K562 (cell line): ENCODE data around the gene PGPEP1. TPM values are rescaled to one million over a fixed set of nuclear protein-coding genes. Genes with fewer than 3 reads are reported as not detected.

Experiments used
- ADNP ChIP-seq: fragments of 200-800 bp; sonication (Bioruptor generic); IDR thresholded peaks from 2 replicates; pipeline ENCODE4 v1.6.1; 2016; ENCODE audit warnings: missing genetic modification characterization, missing compliant biosample characterization
- CCNT2 ChIP-seq: IDR thresholded peaks from 2 replicates; pipeline ENCODE4 v1.6.1; 2011; ENCODE audit warnings: borderline replicate concordance, low read depth, mild to moderate bottlenecking, moderate library complexity, mixed read lengths, low read length; ENCODE audit not compliant: insufficient read length; ENCODE audit errors: extremely low read depth
- ELF2 ChIP-seq: fragments of 250-450 bp; sonication (Bioruptor Pico); IDR thresholded peaks from 2 replicates; pipeline ENCODE4 v1.5.0; 2021; ENCODE audit warnings: mild to moderate bottlenecking
- GTF3C2 ChIP-seq: IDR thresholded peaks from 3 replicates; pipeline ENCODE4 v1.6.1; 2011; ENCODE audit warnings: borderline replicate concordance, mild to moderate bottlenecking, moderate library complexity; ENCODE audit not compliant: insufficient read length; ENCODE audit errors: extremely low read depth
- HNRNPK ChIP-seq: fragments of 200-400 bp; formaldehyde crosslinking; IDR thresholded peaks from one replicate; pipeline ENCODE4 v1.6.1; 2018; ENCODE audit warnings: mild to moderate bottlenecking, low read depth, low read length; ENCODE audit not compliant: poor library complexity, severe bottlenecking
- KLF1 ChIP-seq: fragments of 450-650 bp; IDR thresholded peaks from 2 replicates; pipeline ENCODE4 v1.6.1; 2016; ENCODE audit warnings: missing genetic modification characterization, missing compliant biosample characterization
- KLF16 ChIP-seq: IDR thresholded peaks from 2 replicates; pipeline ENCODE4 v1.6.1; 2016; ENCODE audit warnings: antibody characterized with exemption
- MIER1 ChIP-seq: fragments of 450-650 bp; IDR thresholded peaks from 2 replicates; pipeline ENCODE4 v1.6.1; 2016; ENCODE audit warnings: antibody characterized with exemption, mild to moderate bottlenecking, low read depth
- MYNN ChIP-seq, 2 experiments: sonication (generic); formaldehyde crosslinking in 1 of 2; IDR thresholded peaks; 2 replicates each; pipeline versions ENCODE4 v1.5.0 to v1.6.1; 2016 to 2020; ENCODE audit warnings: antibody characterized with exemption in 1 of 2, missing genetic modification reagents in 1 of 2
- NFATC3 ChIP-seq: fragments of 450-650 bp; IDR thresholded peaks from 2 replicates; pipeline ENCODE4 v1.6.1; 2017; ENCODE audit warnings: mild to moderate bottlenecking
- NR2C2 ChIP-seq, 2 experiments: fragments of 200-800 bp in 1 of 2; sonication (Bioruptor generic) in 1 of 2; sonication (generic) in 1 of 2; formaldehyde crosslinking in 1 of 2; IDR thresholded peaks; 2 replicates each; pipeline versions ENCODE4 v1.6.1 to v1.8.0; 2016 to 2022; ENCODE audit warnings: mild to moderate bottlenecking in 1 of 2, missing compliant biosample characterization in 1 of 2, missing genetic modification characterization in 1 of 2, missing genetic modification reagents in 1 of 2
- RHOXF2B ChIP-seq: fragments of 250-450 bp; sonication (Bioruptor Pico); conservative IDR thresholded peaks from 2 replicates; pipeline ENCODE4 v1.5.1; 2021
- RNF2 ChIP-seq: sonication (generic); IDR thresholded peaks from 2 replicates; pipeline ENCODE4 v1.6.1; 2016
- SMAD3 ChIP-seq: fragments of 450-650 bp; formaldehyde crosslinking; conservative IDR thresholded peaks from 2 replicates; pipeline ENCODE4 v1.4.0; 2020; ENCODE audit warnings: mild to moderate bottlenecking
- SMARCA4 ChIP-seq: fragments of 450-650 bp; IDR thresholded peaks from 2 replicates; pipeline ENCODE4 v1.6.1; 2016
- TBP ChIP-seq: optimal IDR thresholded peaks from 2 replicates; pipeline ENCODE3; 2011; ENCODE audit warnings: low read depth, low read length, improper control_type of control experiment
- TCF7 ChIP-seq: sonication (generic); IDR thresholded peaks from 2 replicates; pipeline ENCODE4 v1.6.1; 2016; ENCODE audit warnings: antibody characterized with exemption, borderline replicate concordance
- TEAD4 ChIP-seq, 2 experiments: sonication (generic) in 1 of 2; formaldehyde crosslinking in 1 of 2; IDR thresholded peaks; 2 replicates each; pipeline versions ENCODE4 v1.6.1 to v1.8.0; 2012 to 2022; ENCODE audit warnings: borderline replicate concordance in 1 of 2, inconsistent platforms in 1 of 2, low read length in 1 of 2, mild to moderate bottlenecking in 1 of 2, missing genetic modification reagents in 1 of 2
- U2AF2 ChIP-seq: fragments of 200-400 bp; formaldehyde crosslinking; optimal IDR thresholded peaks from 2 replicates; pipeline ENCODE3; 2017; ENCODE audit warnings: low read depth, mild to moderate bottlenecking, low read length
- ZBTB17 ChIP-seq: fragments of 450-650 bp; formaldehyde crosslinking; IDR thresholded peaks from 2 replicates; pipeline ENCODE4 v1.4.0; 2020; ENCODE audit warnings: mild to moderate bottlenecking
- ZC3H8 ChIP-seq: fragments of 450-650 bp; IDR thresholded peaks from 2 replicates; pipeline ENCODE4 v1.6.1; 2017
- ZNF3 ChIP-seq: fragments of 250-450 bp; sonication (Bioruptor Pico); IDR thresholded peaks from 2 replicates; pipeline ENCODE4 v1.5.0; 2021; ENCODE audit warnings: mild to moderate bottlenecking, moderate library complexity
- ZNF324 ChIP-seq: fragments of 250-450 bp; sonication (Bioruptor Pico); IDR thresholded peaks from 2 replicates; pipeline ENCODE4 v1.4.0; 2020; ENCODE audit warnings: mild to moderate bottlenecking
- ZNF384 ChIP-seq: IDR thresholded peaks from 2 replicates; pipeline ENCODE4 v1.6.1; 2012; ENCODE audit warnings: low read depth, low read length, improper control_type of control experiment
- ZNF431 ChIP-seq: sonication (generic); formaldehyde crosslinking; IDR thresholded peaks from 2 replicates; pipeline ENCODE4 v1.8.0; 2022; ENCODE audit warnings: mild to moderate bottlenecking, missing genetic modification reagents
- ZNF644 ChIP-seq: fragments of 200-800 bp; sonication (Bioruptor generic); IDR thresholded peaks from 2 replicates; pipeline ENCODE4 v1.6.1; 2016; ENCODE audit warnings: low read depth, missing genetic modification characterization, missing compliant biosample characterization
- ZNF707 ChIP-seq: fragments of 250-450 bp; sonication (Bioruptor Pico); conservative IDR thresholded peaks from 2 replicates; pipeline ENCODE4 v1.8.0; 2022; ENCODE audit warnings: inconsistent platforms, mild to moderate bottlenecking, moderate library complexity
- polyA plus RNA-seq, 8 experiments: library from polyadenylated mRNA; depleted of rRNA in 4 of 8; stranded (reverse) in 5 of 8; unstranded in 3 of 8; fragments of >200 nt; fragmentation: Nextera tagmentation in 2 of 8; fragmentation: Illumina TruSeq in 1 of 8; extraction: Ambion mirVana in 2 of 8; extraction: Trizol in 1 of 8; gene quantifications; 2 replicates each; pipeline versions ENCODE4 v1.2.1 to v1.2.3, GENCODE V29; 2011 to 2014; ENCODE audit warnings: inconsistent platforms in 1 of 8, missing spikeins in 1 of 8
- total RNA-seq, 7 experiments: library from RNA; depleted of rRNA in 6 of 7; stranded (reverse); fragments of >200 nt in 6 of 7; fragmentation: Illumina TruSeq in 2 of 7; extraction: Trizol in 2 of 7; gene quantifications; 2 replicates each; pipeline versions ENCODE4 v1.2.1 to v1.2.3, GENCODE V29; 2011 to 2021; ENCODE audit warnings: low replicate concordance in 1 of 7

The PGPEP1 gene
- total and polyA plus RNA-seq, 9 of the 15 experiments (the other 6 are each of a cell fraction or from before 2014, with no cell fraction given), result 10.0 to 69.6 (median 33.5) TPM

DNA sequence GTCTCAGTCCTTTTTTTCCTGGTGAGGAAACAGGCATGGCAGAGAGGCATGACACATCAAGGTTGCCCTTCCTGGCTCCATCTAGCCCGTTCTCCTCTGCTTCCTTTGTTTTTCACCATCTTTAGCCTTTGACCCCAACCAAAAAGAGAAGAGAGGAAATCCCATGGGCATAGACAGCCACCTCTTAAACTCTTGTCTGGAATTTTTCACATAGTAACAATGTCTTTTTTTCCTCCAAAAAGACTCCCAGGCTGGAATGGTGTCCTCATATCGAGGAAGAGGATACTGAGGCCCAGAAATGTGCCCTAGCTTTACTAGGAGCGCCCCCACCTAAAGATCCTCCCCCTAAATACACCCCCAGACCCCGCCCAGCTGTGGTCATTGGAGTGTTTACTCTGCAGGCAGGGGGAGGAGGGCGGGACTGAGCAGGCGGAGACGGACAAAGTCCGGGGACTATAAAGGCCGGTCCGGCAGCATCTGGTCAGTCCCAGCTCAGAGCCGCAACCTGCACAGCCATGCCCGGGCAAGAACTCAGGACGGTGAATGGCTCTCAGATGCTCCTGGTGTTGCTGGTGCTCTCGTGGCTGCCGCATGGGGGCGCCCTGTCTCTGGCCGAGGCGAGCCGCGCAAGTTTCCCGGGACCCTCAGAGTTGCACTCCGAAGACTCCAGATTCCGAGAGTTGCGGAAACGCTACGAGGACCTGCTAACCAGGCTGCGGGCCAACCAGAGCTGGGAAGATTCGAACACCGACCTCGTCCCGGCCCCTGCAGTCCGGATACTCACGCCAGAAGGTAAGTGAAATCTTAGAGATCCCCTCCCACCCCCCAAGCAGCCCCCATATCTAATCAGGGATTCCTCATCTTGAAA lies 45.5 kb downstream of the PGPEP1 start, which contains the start of gene GDF15 (continued):
- TF ChIP-seq ZNF644 (tag), result no peak
- TF ChIP-seq ZNF3 (CRISPR knock-in tag), result no peak
- no peak for TF ChIP-seq ZNF707
- peak; percentile 90 for TF ChIP-seq CCNT2
- peak; percentile 91 for TF ChIP-seq ADNP
- TF ChIP-seq KLF16, result peak; percentile 95
- peak; percentile 82 for TF ChIP-seq MYNN (IDR thresholded peaks at IDR 0.05)
- no peak for TF ChIP-seq MYNN (CRISPR knock-in tag; IDR thresholded peaks at IDR 0.05)
- TF ChIP-seq NFATC3, result no peak
- TF ChIP-seq TEAD4 (IDR thresholded peaks at IDR 0.05; ENCODE audit: low read length), result peak; percentile 63
- TF ChIP-seq TEAD4 (CRISPR knock-in tag; IDR thresholded peaks at IDR 0.05; ENCODE audit: borderline replicate concordance), result no peak
- peak; percentile 60; the same call in 1 of the 2 replicates for TF ChIP-seq NR2C2 (CRISPR knock-in tag; IDR thresholded peaks at IDR 0.05)
- peak; percentile 86 for TF ChIP-seq NR2C2 (tag; IDR thresholded peaks at IDR 0.05)
- TF ChIP-seq SMAD3, result no peak
- peak; percentile 94 for TF ChIP-seq RNF2
- TF ChIP-seq GTF3C2, result no peak
- 0 out of 2 replicates have a peak, but pooled peaks have one; percentile 23 for TF ChIP-seq ZNF324 (CRISPR knock-in tag)
- peak; percentile 98 for TF ChIP-seq TBP
- TF ChIP-seq SMARCA4, result no peak
- TF ChIP-seq HNRNPK, result no peak
- TF ChIP-seq ELF2 (CRISPR knock-in tag), result no peak; the same call in 1 of the 2 replicates
- no peak for TF ChIP-seq KLF1 (tag)
- no peak for TF ChIP-seq MIER1
- TF ChIP-seq RHOXF2B, result 0 out of 2 replicates have a peak, but pooled peaks have one; percentile 55
- TF ChIP-seq ZC3H8, result peak; percentile 40; the same call in 1 of the 2 replicates
- TF ChIP-seq ZNF431, result peak; percentile 63; the same call in 1 of the 2 replicates
- TF ChIP-seq U2AF2, result no peak
- peak; percentile 66; the same call in 1 of the 2 replicates for TF ChIP-seq ZNF384
- TF ChIP-seq TCF7, result peak; percentile 75; the same call in 1 of the 2 replicates
- TF ChIP-seq ZBTB17, result peak; percentile 83
